Hematopoietic multipotent progenitor cell treated with erythropoietin and hydrocortisone succinate and interleukin-3 and kit ligand, for 8 days (in vitro differentiated cells): ENCODE data around the gene TTC22.

Experiments
- DNase-seq: peaks from one replicate; pipeline ENCODE4 v3.0.0-alpha.2; 2015

TTC22 gene

GRCh38 chr1:54806931-54807611 is 5.9 kb upstream of the TTC22 start:
- DNase-seq: peak; percentile 64

GRCh38 chr1:54805981-54806381 is 4.9 kb upstream of the TTC22 start:
- no peak for DNase-seq

- DNase-seq: no peak
These were observed 4.3 kb upstream of the TTC22 start for GRCh38 chr1:54805466-54805865.

- peak; percentile 7 for DNase-seq
These were observed 3.5 kb upstream of the TTC22 start for GRCh38 chr1:54804471-54805132.

GRCh38 chr1:54803761-54804470 is 2.8 kb upstream of the TTC22 start:
- DNase-seq: no peak

- DNase-seq: no peak
These were observed 853 bp downstream of the TTC22 start for GRCh38 chr1:54800041-54800898.

GRCh38 chr1:54798769-54799641 is 2.1 kb downstream of the TTC22 start:
- DNase-seq: no peak

GRCh38 chr1:54798206-54798605 is 2.9 kb downstream of the TTC22 start:
- DNase-seq: no peak

- DNase-seq: no peak
These were observed 4.2 kb downstream of the TTC22 start for GRCh38 chr1:54796902-54797301.

GRCh38 chr1:54795841-54796468 is 5.2 kb downstream of the TTC22 start:
- no peak for DNase-seq

- no peak for DNase-seq
These were observed 5.8 kb downstream of the TTC22 start for GRCh38 chr1:54795356-54795665.

- no peak for DNase-seq
These were observed 6.4 kb downstream of the TTC22 start for GRCh38 chr1:54794451-54795355.

GRCh38 chr1:54792686-54793282 is 8.3 kb downstream of the TTC22 start:
- no peak for DNase-seq

GRCh38 chr1:54791880-54792522 is 9.1 kb downstream of the TTC22 start:
- DNase-seq: peak; percentile 74

- DNase-seq: no peak
These were observed 12.7 kb downstream of the TTC22 start for GRCh38 chr1:54788459-54788858.

- DNase-seq: no peak
These were observed 13.5 kb downstream of the TTC22 start for GRCh38 chr1:54787604-54788003.

GRCh38 chr1:54786778-54787177 is 14.3 kb downstream of the TTC22 start:
- DNase-seq: no peak

- DNase-seq: no peak
These were observed 17.1 kb downstream of the TTC22 start for GRCh38 chr1:54784066-54784465.

- no peak for DNase-seq
These were observed 18.5 kb downstream of the TTC22 start for GRCh38 chr1:54782588-54782987.

- DNase-seq: no peak
These were observed 19.0 kb downstream of the TTC22 start for GRCh38 chr1:54782156-54782555.
